ENCODE data around the gene KCNH6. TPM values are rescaled to one million over a fixed set of nuclear protein-coding genes. Genes with fewer than 3 reads are reported as not detected.
A peak's percentile ranks its signal among the peaks of the same experiment; 100 is the strongest.

KCNH6 gene
- total and polyA plus RNA-seq, 9 of the 15 experiments (the other 6 are each of a cell fraction or from before 2014, with no cell fraction given), result not detected

GRCh38 chr17:63571632-63572310 lies 48.6 kb downstream of the KCNH6 start (continued):
- TF ChIP-seq, protein P1, sequence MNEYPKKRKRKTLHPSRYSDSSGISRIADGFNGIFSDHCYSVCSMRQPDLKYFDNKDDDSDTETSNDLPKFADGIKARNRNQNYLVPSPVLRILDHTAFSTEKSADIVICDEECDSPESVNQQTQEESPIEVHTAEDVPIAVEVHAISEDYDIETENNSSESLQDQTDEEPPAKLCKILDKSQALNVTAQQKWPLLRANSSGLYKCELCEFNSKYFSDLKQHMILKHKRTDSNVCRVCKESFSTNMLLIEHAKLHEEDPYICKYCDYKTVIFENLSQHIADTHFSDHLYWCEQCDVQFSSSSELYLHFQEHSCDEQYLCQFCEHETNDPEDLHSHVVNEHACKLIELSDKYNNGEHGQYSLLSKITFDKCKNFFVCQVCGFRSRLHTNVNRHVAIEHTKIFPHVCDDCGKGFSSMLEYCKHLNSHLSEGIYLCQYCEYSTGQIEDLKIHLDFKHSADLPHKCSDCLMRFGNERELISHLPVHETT (CRISPR knock-in tag; conservative IDR thresholded peaks at IDR 0.05 in 1 of 2, IDR thresholded peaks at IDR 0.05 in 1 of 2), result no peak
- TF ChIP-seq RBM15 (IDR thresholded peaks at IDR 0.05; ENCODE audit: insufficient read depth, low read length) (no peak), LCOR (CRISPR knock-in tag; IDR thresholded peaks at IDR 0.05) (no peak), NFIC (IDR thresholded peaks at IDR 0.05) (no peak), C11orf30 (IDR thresholded peaks at IDR 0.05; ENCODE audit: low read depth) (no peak), TFAP4 (CRISPR knock-in tag; IDR thresholded peaks at IDR 0.05; ENCODE audit: borderline replicate concordance) (no peak), HMBOX1 (IDR thresholded peaks at IDR 0.05) (no peak), L3MBTL2 (IDR thresholded peaks at IDR 0.05) (no peak), E4F1 (CRISPR knock-in tag; IDR thresholded peaks at IDR 0.05; ENCODE audit: borderline replicate concordance) (no peak), TCF3 (CRISPR knock-in tag; IDR thresholded peaks at IDR 0.05) (peak; percentile 54), NFATC3 (IDR thresholded peaks at IDR 0.05) (no peak), ZNF23 (CRISPR knock-in tag; IDR thresholded peaks at IDR 0.05) (no peak), ZNF384 (IDR thresholded peaks at IDR 0.05; ENCODE audit: low read depth, low read length) (no peak), MCM3 (IDR thresholded peaks at IDR 0.05) (no peak), XRCC5 (IDR thresholded peaks at IDR 0.05; ENCODE audit: low read depth, low read length) (no peak), JUND (IDR thresholded peaks at IDR 0.05; ENCODE audit: borderline replicate concordance, low read depth, low read length) (peak; percentile 92), JUND (tag; IDR thresholded peaks at IDR 0.05; ENCODE audit: borderline replicate concordance, low read depth, low read length) (peak; percentile 92; the same call in 2 of the 3 replicates)
- TF ChIP-seq, protein P2, sequence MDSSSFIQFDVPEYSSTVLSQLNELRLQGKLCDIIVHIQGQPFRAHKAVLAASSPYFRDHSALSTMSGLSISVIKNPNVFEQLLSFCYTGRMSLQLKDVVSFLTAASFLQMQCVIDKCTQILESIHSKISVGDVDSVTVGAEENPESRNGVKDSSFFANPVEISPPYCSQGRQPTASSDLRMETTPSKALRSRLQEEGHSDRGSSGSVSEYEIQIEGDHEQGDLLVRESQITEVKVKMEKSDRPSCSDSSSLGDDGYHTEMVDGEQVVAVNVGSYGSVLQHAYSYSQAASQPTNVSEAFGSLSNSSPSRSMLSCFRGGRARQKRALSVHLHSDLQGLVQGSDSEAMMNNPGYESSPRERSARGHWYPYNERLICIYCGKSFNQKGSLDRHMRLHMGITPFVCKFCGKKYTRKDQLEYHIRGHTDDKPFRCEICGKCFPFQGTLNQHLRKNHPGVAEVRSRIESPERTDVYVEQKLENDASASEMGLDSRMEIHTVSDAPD (CRISPR knock-in tag; IDR thresholded peaks at IDR 0.05), result no peak
- TF ChIP-seq, protein P3, sequence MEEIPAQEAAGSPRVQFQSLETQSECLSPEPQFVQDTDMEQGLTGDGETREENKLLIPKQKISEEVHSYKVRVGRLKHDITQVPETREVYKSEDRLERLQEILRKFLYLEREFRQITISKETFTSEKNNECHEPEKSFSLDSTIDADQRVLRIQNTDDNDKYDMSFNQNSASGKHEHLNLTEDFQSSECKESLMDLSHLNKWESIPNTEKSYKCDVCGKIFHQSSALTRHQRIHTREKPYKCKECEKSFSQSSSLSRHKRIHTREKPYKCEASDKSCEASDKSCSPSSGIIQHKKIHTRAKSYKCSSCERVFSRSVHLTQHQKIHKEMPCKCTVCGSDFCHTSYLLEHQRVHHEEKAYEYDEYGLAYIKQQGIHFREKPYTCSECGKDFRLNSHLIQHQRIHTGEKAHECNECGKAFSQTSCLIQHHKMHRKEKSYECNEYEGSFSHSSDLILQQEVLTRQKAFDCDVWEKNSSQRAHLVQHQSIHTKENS (CRISPR knock-in tag; IDR thresholded peaks at IDR 0.05), result no peak
